Activated naive CD4-positive, alpha-beta T cell treated with anti-CD3 and anti-CD28 coated beads, Interleukin-2, amount 10 ng/mL, durations not matched to agents 7 days and 5 days (primary cell): Measurements from ENCODE around the gene BCAM.
"Not testable (repeated sequence)": the region's sequence is repeated elsewhere in the genome, so short reads cannot be mapped to it uniquely, and the experiment has no call there.

Experiments
- CTCF ChIA-PET: fragments of 350-600 bp; sonication (Branson Sonifier 250); formaldehyde crosslinking; loops from one replicate; lab custom pipeline; 2021; ENCODE audit warnings: antibody characterized with exemption; lab: Charles Lee
- DNase-seq: peaks from one replicate; pipeline ENCODE4 v3.0.0-alpha.2; 2020
- H3K27ac Mint-ChIP-seq: one replicate; pipeline ENCODE4 v1.8.0; 2021; ENCODE audit warnings: mild to moderate bottlenecking, moderate library complexity, mixed read lengths
- H3K27me3 Mint-ChIP-seq: one replicate; pipeline ENCODE4 v1.8.0; 2021; ENCODE audit warnings: mild to moderate bottlenecking, mixed read lengths
- H3K36me3 Mint-ChIP-seq: one replicate; pipeline ENCODE4 v1.8.0; 2021; ENCODE audit warnings: mixed read lengths
- H3K4me1 Mint-ChIP-seq: one replicate; pipeline ENCODE4 v1.8.0; 2021; ENCODE audit warnings: mixed read lengths
- H3K4me3 Mint-ChIP-seq: one replicate; pipeline ENCODE4 v1.8.0; 2021; ENCODE audit warnings: mild to moderate bottlenecking, moderate library complexity, mixed read lengths
- H3K9me3 Mint-ChIP-seq: one replicate; pipeline ENCODE4 v1.8.0; 2021; ENCODE audit warnings: mixed read lengths

Gene BCAM

GRCh38 chr19:44779150-44779549, 29.8 kb upstream of the BCAM start:
- CTCF ChIA-PET, result interaction anchor here (6.3 kb wide), 1 partner anchor 56 kb away, joined by 44 read pairs; no protein-coding TSS in a partner anchor
- no peak for DNase-seq
- Mint-ChIP-seq H3K27me3 (peaks cover 27% of the 10 kb centered on the region), H3K4me1 (peaks cover under 1% of the 10 kb centered on the region), H3K36me3 (no peaks in the 10 kb centered on the region), H3K9me3 (no peaks in the 10 kb centered on the region), H3K4me3 (no peak overlapping the region), H3K27ac (no peak overlapping the region)

- not testable (repeated sequence) for H3K4me1 Mint-ChIP-seq, H3K9me3 Mint-ChIP-seq, H3K36me3 Mint-ChIP-seq, H3K27ac Mint-ChIP-seq, H3K4me3 Mint-ChIP-seq, DNase-seq
- CTCF ChIA-PET, result interaction anchor here (1.0 to 6.3 kb wide), 7 partner anchors 10 to 211 kb away, joined by 3 to 44 read pairs (median 4); no protein-coding TSS in a partner anchor
- peaks cover 24% of the 10 kb centered on the region for H3K27me3 Mint-ChIP-seq
Measured at GRCh38 chr19:44781694-44782093, 27.2 kb upstream of the BCAM start.

GRCh38 chr19:44782729-44783128, 26.2 kb upstream of the BCAM start:
- H3K36me3 Mint-ChIP-seq, result no peaks in the 10 kb centered on the region
- no peak for DNase-seq
- CTCF ChIA-PET, result interaction anchor here (0.7 to 6.3 kb wide), 9 partner anchors 11 to 212 kb away, joined by 3 to 44 read pairs (median 6); partner anchors contain the start of gene NECTIN2
- H3K4me1 Mint-ChIP-seq, result peaks cover 4% of the 10 kb centered on the region
- no peak overlapping the region for H3K27ac Mint-ChIP-seq
- H3K27me3 Mint-ChIP-seq, result peaks cover 19% of the 10 kb centered on the region
- no peak overlapping the region for H3K4me3 Mint-ChIP-seq
- H3K9me3 Mint-ChIP-seq, result no peaks in the 10 kb centered on the region

GRCh38 chr19:44783545-44783944, 25.4 kb upstream of the BCAM start:
- H3K27me3 Mint-ChIP-seq, result peaks cover 18% of the 10 kb centered on the region
- H3K27ac Mint-ChIP-seq, result no peak overlapping the region
- no peaks in the 10 kb centered on the region for H3K9me3 Mint-ChIP-seq

GRCh38 chr19:44785271-44785670, 23.6 kb upstream of the BCAM start:
- DNase-seq, result no peak
- Mint-ChIP-seq H3K4me1 (peaks cover 4% of the 10 kb centered on the region), H3K36me3 (no peaks in the 10 kb centered on the region), H3K27me3 (peaks cover 12% of the 10 kb centered on the region), H3K27ac (no peak overlapping the region), H3K9me3 (no peaks in the 10 kb centered on the region), H3K4me3 (no peak overlapping the region)
- CTCF ChIA-PET, result interaction anchor here (0.7 to 6.3 kb wide), 20 partner anchors 9 to 96 kb away, joined by 3 to 44 read pairs (median 5); partner anchors contain the start of gene NECTIN2

More at GRCh38 chr19:44783545-44783944, 25.4 kb upstream of the BCAM start:
- H3K36me3 Mint-ChIP-seq, result no peaks in the 10 kb centered on the region
- peaks cover 4% of the 10 kb centered on the region for H3K4me1 Mint-ChIP-seq
- no peak for DNase-seq
- CTCF ChIA-PET, result interaction anchor here (0.7 to 6.3 kb wide), 18 partner anchors 9 to 212 kb away, joined by 3 to 44 read pairs (median 6); partner anchors contain the start of gene NECTIN2
- H3K4me3 Mint-ChIP-seq, result no peak overlapping the region

- no peaks in the 10 kb centered on the region for H3K9me3 Mint-ChIP-seq
- H3K27ac Mint-ChIP-seq, result no peak overlapping the region
- CTCF ChIA-PET, result interaction anchor here (1.3 to 1.9 kb wide), 4 partner anchors 11 to 60 kb away, joined by 4 to 7 read pairs (median 5); partner anchors contain the start of gene NECTIN2
- H3K4me1 Mint-ChIP-seq, result peaks cover 4% of the 10 kb centered on the region
- H3K36me3 Mint-ChIP-seq, result no peaks in the 10 kb centered on the region
- H3K4me3 Mint-ChIP-seq, result no peak overlapping the region
- H3K27me3 Mint-ChIP-seq, result peaks cover 12% of the 10 kb centered on the region
- no peak for DNase-seq
Measured at GRCh38 chr19:44785993-44786392, 22.9 kb upstream of the BCAM start.

- Mint-ChIP-seq H3K36me3 (no peaks in the 10 kb centered on the region), H3K27ac (no peak overlapping the region), H3K27me3 (peaks cover 15% of the 10 kb centered on the region), H3K4me3 (no peak overlapping the region), H3K4me1 (peaks cover 4% of the 10 kb centered on the region), H3K9me3 (no peaks in the 10 kb centered on the region)
- CTCF ChIA-PET, result interaction anchor here (1.4 kb wide), 1 partner anchor 55 kb away, joined by 3 read pairs; no protein-coding TSS in a partner anchor
- DNase-seq, result no peak
Measured at GRCh38 chr19:44788971-44789370, 19.9 kb upstream of the BCAM start.

- no peaks in the 10 kb centered on the region for H3K9me3 Mint-ChIP-seq
Measured at GRCh38 chr19:44789943-44790483, 18.9 kb upstream of the BCAM start.

GRCh38 chr19:44792281-44792680, 16.6 kb upstream of the BCAM start:
- Mint-ChIP-seq H3K4me1 (peaks cover 18% of the 10 kb centered on the region), H3K27me3 (peaks cover 9% of the 10 kb centered on the region), H3K9me3 (no peaks in the 10 kb centered on the region), H3K27ac (no peak overlapping the region), H3K36me3 (no peaks in the 10 kb centered on the region), H3K4me3 (no peak overlapping the region)
- CTCF ChIA-PET, result interaction anchor here (1.0 to 3.5 kb wide), 2 partner anchors 8 to 22 kb away, joined by 4 to 16 read pairs; no protein-coding TSS in a partner anchor
- DNase-seq, result no peak

More at GRCh38 chr19:44789943-44790483, 18.9 kb upstream of the BCAM start:
- H3K4me1 Mint-ChIP-seq, result no peaks in the 10 kb centered on the region
- H3K27me3 Mint-ChIP-seq, result peaks cover 9% of the 10 kb centered on the region
- H3K4me3 Mint-ChIP-seq, result no peak overlapping the region
- no peaks in the 10 kb centered on the region for H3K36me3 Mint-ChIP-seq
- CTCF ChIA-PET, result interaction anchor here (1.4 to 2.1 kb wide), 2 partner anchors 54 to 66 kb away, joined by 3 to 10 read pairs; no protein-coding TSS in a partner anchor
- DNase-seq, result no peak
- H3K27ac Mint-ChIP-seq, result no peak overlapping the region

GRCh38 chr19:44794610-44795009, 14.3 kb upstream of the BCAM start:
- CTCF ChIA-PET, result interaction anchor here (1.4 to 3.5 kb wide), 2 partner anchors 11 to 50 kb away, joined by 3 to 16 read pairs; no protein-coding TSS in a partner anchor
- H3K4me1 Mint-ChIP-seq, result peaks cover 28% of the 10 kb centered on the region
- H3K9me3 Mint-ChIP-seq, result no peaks in the 10 kb centered on the region
- H3K27ac Mint-ChIP-seq, result no peak overlapping the region
- no peak overlapping the region for H3K4me3 Mint-ChIP-seq
- DNase-seq, result no peak
- peaks cover 15% of the 10 kb centered on the region for H3K27me3 Mint-ChIP-seq
- H3K36me3 Mint-ChIP-seq, result no peaks in the 10 kb centered on the region

- Mint-ChIP-seq H3K4me3 (no peak overlapping the region), H3K9me3 (no peaks in the 10 kb centered on the region), H3K4me1 (peaks cover 33% of the 10 kb centered on the region), H3K27ac (peak overlapping the region; percentile 3), H3K36me3 (no peaks in the 10 kb centered on the region), H3K27me3 (peaks cover 15% of the 10 kb centered on the region)
- no peak for DNase-seq
- CTCF ChIA-PET, result interaction anchor here (1.4 to 3.5 kb wide), 2 partner anchors 12 to 49 kb away, joined by 3 to 16 read pairs; no protein-coding TSS in a partner anchor
Measured at GRCh38 chr19:44795398-44795987, 13.4 kb upstream of the BCAM start.

GRCh38 chr19:44796701-44797115, 12.2 kb upstream of the BCAM start:
- CTCF ChIA-PET, result interaction anchor here (1.3 to 1.6 kb wide), 2 partner anchors 10 to 12 kb away, joined by 3 to 6 read pairs; no protein-coding TSS in a partner anchor
- Mint-ChIP-seq H3K36me3 (no peaks in the 10 kb centered on the region), H3K4me1 (peaks cover 34% of the 10 kb centered on the region), H3K4me3 (no peak overlapping the region), H3K9me3 (no peaks in the 10 kb centered on the region), H3K27ac (peak overlapping the region; percentile 56), H3K27me3 (peaks cover 15% of the 10 kb centered on the region)
- DNase-seq, result peak; percentile 34

GRCh38 chr19:44799627-44800346, 9.1 kb upstream of the BCAM start:
- DNase-seq, result no peak
- Mint-ChIP-seq H3K4me3 (no peak overlapping the region), H3K36me3 (no peaks in the 10 kb centered on the region), H3K9me3 (no peaks in the 10 kb centered on the region), H3K4me1 (peaks cover 34% of the 10 kb centered on the region), H3K27ac (no peak overlapping the region), H3K27me3 (peaks cover 20% of the 10 kb centered on the region)
- CTCF ChIA-PET, result interaction anchor here (2.2 kb wide), 2 partner anchors 15 to 76 kb away, joined by 6 to 17 read pairs; no protein-coding TSS in a partner anchor

- peak; percentile 93 for DNase-seq
- no peak overlapping the region for H3K27ac Mint-ChIP-seq
- no peaks in the 10 kb centered on the region for H3K9me3 Mint-ChIP-seq
- H3K4me3 Mint-ChIP-seq, result no peak overlapping the region
- no peaks in the 10 kb centered on the region for H3K36me3 Mint-ChIP-seq
- CTCF ChIA-PET, result no interaction called here
- H3K4me1 Mint-ChIP-seq, result peaks cover 34% of the 10 kb centered on the region
- peaks cover 20% of the 10 kb centered on the region for H3K27me3 Mint-ChIP-seq
Measured at GRCh38 chr19:44800461-44800860, 8.4 kb upstream of the BCAM start.
